GM23248 (cell line): ENCODE results near the gene SNX11. TPM values are rescaled to one million over a fixed set of nuclear protein-coding genes. Genes with fewer than 3 reads are reported as not detected.

ENCODE experiments used
- DNase-seq: peaks from one replicate; pipeline ENCODE4 v3.0.0-alpha.2; 2015
- H2AFZ ChIP-seq: fragments of 200-600 bp; sonication (generic); 2 replicates; pipeline ENCODE4 v1.6.1; 2016; ENCODE audit warnings: antibody characterized with exemption
- H3F3A ChIP-seq: fragments of 200-600 bp; sonication (generic); 2 replicates; pipeline ENCODE4 v1.6.1; 2016; ENCODE audit warnings: mild to moderate bottlenecking, antibody characterized with exemption, mixed run types; ENCODE audit not compliant: insufficient read depth
- H3K27ac ChIP-seq: fragments of 200-600 bp; sonication (generic); 2 replicates; pipeline ENCODE4 v1.5.1; 2016; ENCODE audit warnings: mild to moderate bottlenecking
- H3K27me3 ChIP-seq: fragments of 200-600 bp; sonication (generic); replicated peaks from 2 replicates; pipeline ENCODE4 v1.6.1; 2016; ENCODE audit warnings: mild to moderate bottlenecking; ENCODE audit not compliant: insufficient read depth
- H3K36me3 ChIP-seq: fragments of 200-600 bp; sonication (generic); 2 replicates; pipeline ENCODE4 v1.6.1; 2016; ENCODE audit warnings: low read depth, mild to moderate bottlenecking
- H3K4me1 ChIP-seq: fragments of 200-600 bp; sonication (generic); 2 replicates; pipeline ENCODE4 v1.6.1; 2016; ENCODE audit warnings: mild to moderate bottlenecking; ENCODE audit not compliant: insufficient read depth
- H3K4me2 ChIP-seq: fragments of 200-600 bp; sonication (generic); one replicate; pipeline ENCODE4 v1.6.1; 2016; ENCODE audit warnings: mild to moderate bottlenecking; ENCODE audit not compliant: unreplicated experiment
- H3K4me3 ChIP-seq: fragments of 200-600 bp; sonication (generic); 2 replicates; pipeline ENCODE4 v1.5.1; 2016; ENCODE audit warnings: mild to moderate bottlenecking
- H3K79me2 ChIP-seq: fragments of 200-600 bp; sonication (generic); 2 replicates; pipeline ENCODE4 v1.6.1; 2016; ENCODE audit warnings: mild to moderate bottlenecking; ENCODE audit not compliant: insufficient read depth
- H3K9ac ChIP-seq: fragments of 200-600 bp; sonication (generic); 2 replicates; pipeline ENCODE4 v1.6.1; 2016; ENCODE audit warnings: mild to moderate bottlenecking
- H3K9me2 ChIP-seq: fragments of 200-600 bp; sonication (generic); 2 replicates; pipeline ENCODE4 v1.6.1; 2016; ENCODE audit warnings: mixed run types, mild to moderate bottlenecking, moderate library complexity; ENCODE audit not compliant: insufficient read depth
- H3K9me3 ChIP-seq: fragments of 200-600 bp; sonication (generic); one replicate; pipeline ENCODE4 v1.6.1; 2017; ENCODE audit warnings: low read depth
- H4K20me1 ChIP-seq: fragments of 200-600 bp; sonication (generic); 2 replicates; pipeline ENCODE4 v1.6.0; 2016; ENCODE audit not compliant: insufficient read depth
- EZH2 ChIP-seq: fragments of 200-600 bp; sonication (generic); IDR thresholded peaks from 2 replicates; pipeline ENCODE4 v1.6.1; 2018; ENCODE audit warnings: antibody characterized with exemption, mild to moderate bottlenecking; ENCODE audit not compliant: insufficient read depth, poor library complexity, severe bottlenecking
- EZH2phosphoT487 ChIP-seq: fragments of 200-600 bp; sonication (generic); IDR thresholded peaks from 2 replicates; pipeline ENCODE4 v1.6.1; 2018; ENCODE audit warnings: antibody characterized with exemption, moderate library complexity, mild to moderate bottlenecking, low read depth; ENCODE audit not compliant: insufficient read depth
- WGBS, 2 experiments: methylation state at CpG; one replicate each; pipeline ENCODE4 v1.1.6; 2015 to 2017; ENCODE audit warnings: low lambda C conversion rate in 2 of 2, low coverage in 1 of 2; ENCODE audit errors: missing lambda C conversion rate in 2 of 2; 5-methylcytosine and 5-hydroxymethylcytosine counted together
- in situ Hi-C: fragments of 300-500 bp; cut with MboI; formaldehyde crosslinking; loops from 2 replicates; pipeline ENCODE4 v1.15.0; 2020
- polyA plus RNA-seq: library from polyadenylated mRNA; unstranded; fragments of >200 nt; fragmentation: Nextera tagmentation; extraction: Ambion mirVana; gene quantifications from 2 replicates; pipeline ENCODE4 v1.2.1, GENCODE V29; 2016
- total RNA-seq: library from RNA; depleted of rRNA; stranded (reverse); fragments of >200 nt; shearing (Covaris generic); gene quantifications from 2 replicates; pipeline ENCODE4 v1.2.3, GENCODE V29; 2014; rRNA removed

Gene SNX11, protein sequence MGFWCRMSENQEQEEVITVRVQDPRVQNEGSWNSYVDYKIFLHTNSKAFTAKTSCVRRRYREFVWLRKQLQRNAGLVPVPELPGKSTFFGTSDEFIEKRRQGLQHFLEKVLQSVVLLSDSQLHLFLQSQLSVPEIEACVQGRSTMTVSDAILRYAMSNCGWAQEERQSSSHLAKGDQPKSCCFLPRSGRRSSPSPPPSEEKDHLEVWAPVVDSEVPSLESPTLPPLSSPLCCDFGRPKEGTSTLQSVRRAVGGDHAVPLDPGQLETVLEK
- total RNA-seq (10.5 and 14.7 TPM in 2 replicates), polyA plus RNA-seq (17.5 and 18.0 TPM in 2 replicates)

DNA sequence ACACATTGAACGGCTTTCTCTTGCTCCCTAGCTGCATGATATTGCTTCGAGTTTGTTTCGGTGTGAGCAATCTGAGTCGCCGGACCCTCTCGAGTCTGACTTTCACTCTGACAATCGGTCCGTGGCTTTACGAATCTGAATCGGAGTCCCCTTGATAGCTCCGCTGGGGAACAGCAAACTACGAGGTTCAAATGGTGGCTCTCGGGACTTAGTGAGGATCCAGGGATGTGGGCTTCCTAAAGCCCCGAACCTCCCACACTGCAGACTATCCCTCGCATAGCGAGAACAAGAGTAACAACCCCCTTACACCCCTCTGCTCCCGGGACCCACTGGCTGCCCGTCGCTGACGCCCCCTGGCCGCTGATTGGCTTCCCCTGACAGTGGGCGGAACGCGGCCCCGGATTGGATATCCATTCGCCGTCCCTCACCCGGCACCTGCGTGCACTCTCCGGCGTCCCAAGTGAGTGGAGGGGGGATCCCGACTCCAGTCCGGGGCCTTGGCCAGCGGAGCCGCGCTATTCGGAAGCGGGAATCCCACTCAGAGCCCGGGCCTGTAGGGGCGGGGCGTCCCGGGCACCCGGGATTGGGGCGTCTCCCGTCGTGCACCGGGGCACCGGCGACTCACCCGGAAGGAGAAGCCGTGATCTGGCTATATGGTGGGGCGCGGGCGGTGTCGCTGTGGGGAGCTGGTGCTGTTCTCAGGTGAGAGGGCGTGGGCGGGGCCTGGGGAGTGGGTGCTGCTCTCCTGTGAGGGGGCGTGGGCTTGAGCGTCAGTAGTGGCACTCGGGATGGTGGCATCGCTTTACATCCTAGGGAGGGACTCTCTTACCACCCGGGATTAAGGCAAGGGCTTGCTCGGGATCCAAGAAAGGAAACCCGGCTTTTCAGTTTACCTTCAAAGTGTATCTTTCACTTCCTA, at the start of gene SNX11:
SNX11 (plus strand) TSS at position 630 of the 919 bp plus-strand sequence. CDS start 4,278 bp downstream, outside the sequence.
- no peaks in the 10 kb centered on the region for H3K27me3 ChIP-seq
- H3K27ac ChIP-seq = peak within 1 kb of the TSS; percentile 43
- H3F3A ChIP-seq = no peaks in the 10 kb centered on the region
- H3K79me2 ChIP-seq = peaks cover 48% of the 10 kb centered on the region
- WGBS, 2 experiments = 1 to 2% methylated on average over 60 of the region's 64 CpGs
- H3K4me3 ChIP-seq = peak within 1 kb of the TSS; percentile 86
- TF ChIP-seq EZH2phosphoT487 = no peak
- no peak for TF ChIP-seq EZH2
- no peaks in the 10 kb centered on the region for H3K36me3 ChIP-seq
- peak; percentile 91 for DNase-seq
- H3K9ac ChIP-seq = peak within 1 kb of the TSS; percentile 83
- H4K20me1 ChIP-seq = no peaks in the 10 kb centered on the region; the same call in 1 of the 2 replicates
- in situ Hi-C loops = no loop called here
- H3K9me3 ChIP-seq = no peaks in the 10 kb centered on the region
- H2AFZ ChIP-seq = peak within 1 kb of the TSS; percentile 99
- H3K9me2 ChIP-seq = no peaks in the 10 kb centered on the region
- H3K4me2 ChIP-seq = peak within 1 kb of the TSS; percentile 94
- H3K4me1 ChIP-seq = peaks cover 7% of the 10 kb centered on the region; the same call in 1 of the 2 replicates

DNA sequence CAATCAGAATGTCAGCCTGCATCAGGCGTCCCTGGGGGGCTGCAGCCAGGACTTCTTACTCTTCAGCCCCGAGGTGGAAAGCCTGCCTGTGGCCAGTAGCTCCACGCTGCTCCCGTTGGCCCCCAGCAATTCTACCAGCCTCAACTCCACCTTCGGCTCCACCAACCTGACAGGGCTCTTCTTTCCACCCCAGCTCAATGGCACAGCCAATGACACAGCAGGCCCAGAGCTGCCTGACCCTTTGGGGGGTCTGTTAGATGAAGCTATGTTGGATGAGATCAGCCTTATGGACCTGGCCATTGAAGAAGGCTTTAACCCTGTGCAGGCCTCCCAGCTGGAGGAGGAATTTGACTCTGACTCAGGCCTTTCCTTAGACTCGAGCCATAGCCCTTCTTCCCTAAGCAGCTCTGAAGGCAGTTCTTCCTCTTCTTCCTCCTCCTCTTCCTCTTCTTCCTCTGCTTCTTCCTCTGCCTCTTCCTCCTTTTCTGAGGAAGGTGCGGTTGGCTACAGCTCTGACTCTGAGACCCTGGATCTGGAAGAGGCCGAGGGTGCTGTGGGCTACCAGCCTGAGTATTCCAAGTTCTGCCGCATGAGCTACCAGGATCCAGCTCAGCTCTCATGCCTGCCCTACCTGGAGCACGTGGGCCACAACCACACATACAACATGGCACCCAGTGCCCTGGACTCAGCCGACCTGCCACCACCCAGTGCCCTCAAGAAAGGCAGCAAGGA, 49.0 kb upstream of the SNX11 start:
- 72 to 77% methylated on average over 11 of the region's 11 CpGs for WGBS, 2 experiments
- no peak for TF ChIP-seq EZH2
- TF ChIP-seq EZH2phosphoT487 = no peak
- Histone ChIP-seq H3F3A (peaks cover 24% of the 10 kb centered on the region), H3K27me3 (no peaks in the 10 kb centered on the region), H3K4me3 (no peak overlapping the region), H3K9me2 (no peaks in the 10 kb centered on the region), H2AFZ (no peak overlapping the region), H3K79me2 (peaks cover 62% of the 10 kb centered on the region), H3K4me2 (no peak overlapping the region), H3K9ac (no peak overlapping the region), H3K27ac (no peak overlapping the region), H4K20me1 (no peaks in the 10 kb centered on the region), H3K4me1 (peaks cover 28% of the 10 kb centered on the region), H3K9me3 (no peaks in the 10 kb centered on the region), H3K36me3 (peaks cover 29% of the 10 kb centered on the region)
- in situ Hi-C loops = no loop called here
- DNase-seq = no peak

DNA sequence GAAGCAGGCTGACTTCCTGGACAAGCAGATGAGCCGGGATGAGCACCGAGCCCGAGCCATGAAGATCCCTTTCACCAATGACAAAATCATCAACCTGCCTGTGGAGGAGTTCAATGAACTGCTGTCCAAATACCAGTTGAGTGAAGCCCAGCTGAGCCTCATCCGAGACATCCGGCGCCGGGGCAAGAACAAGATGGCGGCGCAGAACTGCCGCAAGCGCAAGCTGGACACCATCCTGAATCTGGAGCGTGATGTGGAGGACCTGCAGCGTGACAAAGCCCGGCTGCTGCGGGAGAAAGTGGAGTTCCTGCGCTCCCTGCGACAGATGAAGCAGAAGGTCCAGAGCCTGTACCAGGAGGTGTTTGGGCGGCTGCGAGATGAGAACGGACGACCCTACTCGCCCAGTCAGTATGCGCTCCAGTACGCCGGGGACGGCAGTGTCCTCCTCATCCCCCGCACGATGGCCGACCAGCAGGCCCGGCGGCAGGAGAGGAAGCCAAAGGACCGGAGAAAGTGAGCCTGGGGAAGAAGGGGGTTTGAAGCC, 48.4 kb upstream of the SNX11 start:
- TF ChIP-seq EZH2phosphoT487 = no peak
- no peak for TF ChIP-seq EZH2
- DNase-seq = no peak
- Histone ChIP-seq H4K20me1 (no peaks in the 10 kb centered on the region), H3K4me3 (no peak overlapping the region), H3K4me2 (no peak overlapping the region), H3K79me2 (peaks cover 56% of the 10 kb centered on the region), H3K27ac (no peak overlapping the region), H3K27me3 (no peaks in the 10 kb centered on the region), H3F3A (peaks cover 19% of the 10 kb centered on the region), H3K36me3 (peaks cover 29% of the 10 kb centered on the region), H3K9me2 (no peaks in the 10 kb centered on the region), H3K4me1 (peaks cover 22% of the 10 kb centered on the region), H3K9me3 (no peaks in the 10 kb centered on the region), H3K9ac (no peak overlapping the region), H2AFZ (no peak overlapping the region)
- WGBS, 2 experiments = 94 to 95% methylated on average over 19 to 32 of the region's 32 CpGs
- in situ Hi-C loops = no loop called here

DNA sequence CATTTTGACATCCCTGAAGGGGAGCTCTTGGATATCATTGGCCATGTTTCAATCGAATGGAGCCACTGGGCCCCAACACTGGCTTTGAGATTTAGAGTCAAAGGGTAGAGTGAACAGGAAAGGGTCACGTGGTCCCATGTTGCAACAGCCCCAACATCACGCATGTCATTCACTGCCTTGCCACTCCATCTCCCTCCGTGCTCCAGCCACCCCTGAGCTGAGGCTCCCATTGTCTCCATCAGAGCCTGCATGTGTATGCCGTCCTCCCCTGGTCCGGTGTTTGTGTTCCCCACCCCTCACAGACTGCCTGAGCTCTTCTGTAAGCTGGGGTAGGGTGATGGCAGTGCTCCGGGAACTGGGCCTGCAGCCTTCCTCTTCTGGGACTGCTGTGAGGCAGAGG, 47.3 kb upstream of the SNX11 start:
- Histone ChIP-seq H3K4me3 (no peak overlapping the region), H3K79me2 (peaks cover 46% of the 10 kb centered on the region), H3K9ac (0 out of 2 replicates have a peak overlapping the region, but pooled peaks have one; percentile 3), H3K9me2 (no peaks in the 10 kb centered on the region), H2AFZ (no peak overlapping the region), H3K4me2 (no peak overlapping the region), H3F3A (peaks cover 28% of the 10 kb centered on the region), H3K4me1 (peaks cover 15% of the 10 kb centered on the region), H3K27me3 (no peaks in the 10 kb centered on the region), H3K36me3 (peaks cover 29% of the 10 kb centered on the region), H3K27ac (peak overlapping the region; percentile 28; the same call in 1 of the 2 replicates), H4K20me1 (no peaks in the 10 kb centered on the region), H3K9me3 (no peaks in the 10 kb centered on the region)
- in situ Hi-C loops = no loop called here
- no peak for DNase-seq
- WGBS, 2 experiments = 62 to 67% methylated on average over 7 of the region's 7 CpGs
- TF ChIP-seq EZH2phosphoT487 (no peak), EZH2 (no peak)
